GM21786 (cell line): ENCODE results near the gene FGF14.

Experiments used
- ATAC-seq: cut with Tn5 transposase; IDR thresholded peaks from one replicate; pipeline ENCODE4 v1.9.1; 2021; ENCODE audit not compliant: unreplicated experiment

FGF14 gene

DNA sequence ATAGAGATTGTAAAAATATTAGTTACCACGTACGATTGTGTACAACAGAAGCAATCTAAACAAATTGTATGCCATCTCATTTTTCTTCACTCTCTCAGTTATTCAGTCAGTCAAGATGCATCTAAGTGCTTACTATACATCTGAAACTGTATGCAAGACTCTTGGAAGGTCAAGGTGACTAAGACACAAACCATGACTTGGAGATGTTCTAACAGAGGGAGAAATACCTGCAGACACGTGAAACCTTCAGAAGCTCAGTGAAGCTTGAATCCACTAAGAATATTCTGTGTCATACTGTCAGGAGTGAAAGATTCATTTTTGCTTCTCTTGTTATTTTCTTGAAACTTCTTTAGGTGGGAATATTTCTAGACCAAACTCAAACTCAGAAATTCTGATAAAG is 584.0 kb downstream of the FGF14 start:
- ATAC-seq = no peak

GRCh38 chr13:101811881-101812280 is 590.0 kb downstream of the FGF14 start:
- ATAC-seq = no peak

DNA sequence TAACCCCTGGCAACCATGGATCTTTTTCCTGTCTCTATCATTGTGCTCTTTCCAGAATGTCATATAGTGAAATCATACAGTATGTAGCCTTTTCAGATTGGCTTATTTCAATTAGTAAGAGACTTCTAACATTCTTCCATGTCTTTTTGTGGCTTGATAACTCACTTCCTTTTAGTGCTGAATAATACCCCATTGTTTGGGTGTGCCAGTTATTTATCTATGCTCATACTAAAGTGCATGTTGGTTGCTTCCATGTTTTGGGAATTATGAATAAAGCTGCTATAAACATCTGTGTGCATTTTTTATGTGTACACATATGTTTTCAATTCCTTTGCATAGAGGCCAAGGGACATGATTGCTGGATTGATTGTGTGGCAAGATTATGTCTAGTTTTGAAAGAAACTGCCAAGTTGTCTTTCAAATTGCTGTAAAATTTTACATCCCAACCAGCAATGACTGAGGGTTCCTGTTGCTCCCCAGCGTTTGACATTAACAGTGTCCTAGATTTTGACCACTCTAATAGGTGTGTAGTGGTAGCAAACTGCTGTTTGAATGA is 590.5 kb downstream of the FGF14 start:
- ATAC-seq = no peak

GRCh38 chr13:101799196-101799595 is 602.7 kb downstream of the FGF14 start:
- no peak for ATAC-seq

DNA sequence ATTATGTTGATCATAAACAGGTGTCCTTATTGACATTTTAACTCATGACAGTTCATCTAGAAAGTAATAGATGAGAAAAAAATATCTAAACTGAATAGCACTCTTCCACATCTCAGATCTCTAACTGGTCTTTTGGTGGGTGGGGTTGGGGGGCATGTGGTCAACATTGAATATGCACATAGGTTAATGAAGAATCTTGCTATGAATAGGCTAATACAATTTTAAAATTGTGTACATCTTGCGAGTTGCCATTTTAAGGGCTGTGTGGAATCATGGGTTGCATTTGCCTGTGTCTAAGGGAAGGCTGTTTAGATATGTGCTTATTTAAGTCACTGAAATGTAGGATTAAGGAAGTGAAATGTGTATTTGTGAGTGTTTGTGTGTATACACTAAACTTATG is 603.4 kb downstream of the FGF14 start:
- ATAC-seq = no peak

DNA sequence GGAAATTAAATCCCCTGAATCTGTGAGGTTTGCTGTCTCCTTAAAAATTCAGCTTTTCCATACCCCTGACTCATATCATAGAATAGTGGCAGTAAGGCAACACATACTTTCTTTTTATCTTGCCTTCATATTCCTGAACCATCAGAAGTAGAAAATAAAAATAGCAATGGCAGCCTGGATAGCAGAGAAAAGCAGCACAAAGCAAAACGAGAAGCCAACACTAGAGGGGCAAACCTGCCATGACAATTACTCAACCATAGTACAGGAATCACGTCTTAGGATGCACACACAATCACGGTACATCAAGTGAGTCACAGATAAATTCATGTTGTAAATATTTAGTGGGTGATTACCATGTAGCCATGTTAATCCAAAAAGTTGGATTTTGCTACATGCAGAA is 606.4 kb downstream of the FGF14 start:
- ATAC-seq = no peak

- no peak for ATAC-seq
Measured at GRCh38 chr13:101795025-101795424, 606.8 kb downstream of the FGF14 start.

GRCh38 chr13:101792189-101792588 is 609.7 kb downstream of the FGF14 start:
- ATAC-seq = no peak

GRCh38 chr13:101785858-101786257 is 616.0 kb downstream of the FGF14 start:
- no peak for ATAC-seq

DNA sequence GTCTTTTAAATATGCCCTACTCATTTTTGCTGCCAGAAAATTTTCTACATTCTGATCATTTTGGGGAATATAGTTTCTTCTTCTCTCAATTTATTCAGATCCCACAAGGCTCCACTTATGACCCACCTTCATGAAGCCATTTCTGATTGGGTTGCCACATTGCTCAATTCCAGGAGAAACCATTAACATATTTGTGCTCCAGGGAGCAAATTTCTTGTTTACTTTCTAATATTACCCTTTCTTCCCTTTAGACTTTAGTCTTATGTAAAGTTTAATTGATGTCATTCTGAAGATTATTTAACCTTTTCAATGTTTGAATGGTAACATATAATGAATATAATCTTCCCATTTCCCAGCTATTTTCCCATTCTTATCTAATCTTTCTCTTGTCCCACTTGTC is 617.5 kb downstream of the FGF14 start:
- ATAC-seq = no peak

DNA sequence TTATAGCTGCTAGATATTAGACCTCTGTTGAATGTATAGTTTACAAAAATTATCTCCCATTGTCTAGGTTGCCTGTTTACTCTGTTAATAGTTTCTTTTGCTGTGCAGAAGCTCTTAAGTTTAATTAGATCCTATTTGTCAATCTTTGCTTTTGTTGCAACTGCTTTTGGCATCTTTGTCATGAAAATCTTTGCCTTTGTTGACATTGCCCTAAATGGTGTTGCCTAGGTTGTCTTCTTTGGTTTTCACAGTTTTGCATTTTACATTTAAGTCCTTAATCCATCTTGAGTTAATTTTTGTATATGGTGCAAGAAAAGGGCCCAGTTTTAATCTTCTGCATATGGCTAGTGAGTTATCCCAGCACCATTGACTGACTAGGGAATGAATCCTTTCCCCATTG is 618.3 kb downstream of the FGF14 start:
- ATAC-seq = no peak

- no peak for ATAC-seq
Measured at GRCh38 chr13:101780211-101780610, 621.6 kb downstream of the FGF14 start.

- ATAC-seq = no peak
Measured at GRCh38 chr13:101779147-101779546, 622.7 kb downstream of the FGF14 start.

- ATAC-seq = no peak
Measured at GRCh38 chr13:101775267-101775666, 626.6 kb downstream of the FGF14 start.

- no peak for ATAC-seq
Measured at GRCh38 chr13:101774393-101774792, 627.5 kb downstream of the FGF14 start.

DNA sequence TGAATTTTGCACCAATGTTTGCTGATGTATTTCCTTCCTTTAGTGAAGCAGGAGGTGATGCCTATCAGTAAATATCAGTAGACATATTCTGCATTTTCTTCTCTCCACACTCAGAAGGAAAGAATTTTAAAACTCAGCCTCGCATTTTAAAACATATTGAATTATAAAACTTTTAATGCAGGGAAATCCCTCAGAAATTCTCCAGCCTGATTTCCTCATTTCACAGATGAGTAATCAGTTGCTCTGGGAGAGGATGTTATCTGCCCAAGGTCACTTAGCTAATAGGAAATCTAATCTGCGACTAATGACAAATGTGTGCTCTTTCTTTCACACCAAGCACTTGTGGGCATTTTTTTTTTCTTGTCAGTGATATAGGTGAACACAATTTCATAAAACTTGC is 628.8 kb downstream of the FGF14 start:
- ATAC-seq = no peak

- no peak for ATAC-seq
Measured at GRCh38 chr13:101767131-101767530, 634.7 kb downstream of the FGF14 start.

GRCh38 chr13:101763191-101763590 is 638.7 kb downstream of the FGF14 start:
- ATAC-seq = no peak

DNA sequence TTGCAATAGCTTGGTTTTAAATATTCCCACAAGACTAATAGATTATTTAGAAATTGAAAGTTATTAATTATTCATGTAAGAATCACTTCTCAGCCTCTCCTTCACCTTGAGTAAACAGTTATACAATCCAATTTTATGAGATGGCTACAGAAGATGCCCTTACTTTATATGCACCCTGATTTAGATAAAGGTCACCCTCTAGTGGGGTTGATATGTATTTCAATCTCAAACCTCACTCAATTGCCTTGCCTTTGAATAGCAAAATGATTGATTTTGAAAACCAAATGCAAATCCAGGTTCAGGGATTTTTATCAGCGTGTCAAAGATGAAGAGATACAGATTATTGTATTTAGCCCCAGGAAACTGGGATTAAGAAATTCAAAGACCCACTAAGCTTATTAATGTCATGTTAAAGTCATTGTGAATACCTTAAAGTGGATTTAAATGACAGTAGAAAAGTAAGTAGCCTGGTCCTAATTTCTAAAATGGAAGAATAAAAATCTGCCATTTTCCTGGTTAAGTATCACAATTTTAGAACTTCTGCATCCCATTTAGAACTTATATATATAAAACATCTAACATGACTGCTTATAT is 644.3 kb downstream of the FGF14 start:
- ATAC-seq = peak; percentile 88

- ATAC-seq = no peak
Measured at GRCh38 chr13:101755228-101755887, 646.5 kb downstream of the FGF14 start.

GRCh38 chr13:101752432-101752831 is 649.4 kb downstream of the FGF14 start:
- ATAC-seq = no peak

DNA sequence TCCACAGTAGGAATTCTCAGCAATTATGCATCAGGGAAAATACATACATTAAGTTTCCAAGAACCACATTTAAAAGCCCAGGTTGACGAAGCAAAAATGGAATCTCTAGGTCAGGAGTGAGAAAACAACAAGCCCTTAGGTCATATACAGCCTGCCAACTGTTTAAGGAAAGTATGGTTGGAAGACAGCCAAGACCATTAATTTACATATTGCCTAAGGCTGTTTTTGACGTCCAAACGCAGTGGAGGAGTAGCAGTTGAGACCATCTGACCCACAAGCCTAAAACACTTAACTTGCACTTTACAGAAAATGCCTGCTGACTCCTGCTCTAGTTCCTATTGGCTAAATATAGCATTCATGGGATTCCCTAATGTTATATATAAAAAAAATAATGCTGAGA is 650.4 kb downstream of the FGF14 start:
- no peak for ATAC-seq

- no peak for ATAC-seq
Measured at GRCh38 chr13:101749584-101749983, 652.3 kb downstream of the FGF14 start.
